Cardiac muscle cell (in vitro differentiated cells and primary cell): Measurements from ENCODE around the gene LTBP3. TPM values are rescaled to one million over a fixed set of nuclear protein-coding genes. Genes with fewer than 3 reads are reported as not detected.

Experiments
- DNase-seq, 2 donors: peaks; one replicate each; pipeline versions ENCODE4 v3.0.0 to v3.0.0-alpha.2; 2010 to 2017; ENCODE audit warnings: low read depth in 1 of 2, low spot score in 1 of 2
- H3K27ac ChIP-seq: fragments of 200-600 bp; sonication (generic); 2 replicates; pipeline ENCODE4 v1.5.1; 2016
- H3K27me3 ChIP-seq: fragments of 200-600 bp; sonication (generic); 2 replicates; pipeline ENCODE4 v1.6.0; 2016; ENCODE audit warnings: control low read depth
- H3K36me3 ChIP-seq: fragments of 200-600 bp; sonication (generic); 2 replicates; pipeline ENCODE4 v1.5.1; 2016; ENCODE audit warnings: control low read depth
- H3K4me1 ChIP-seq: fragments of 200-600 bp; sonication (generic); 2 replicates; pipeline ENCODE4 v1.8.1; 2017; ENCODE audit warnings: low read depth, mild to moderate bottlenecking, mixed run types
- H3K4me3 ChIP-seq: fragments of 200-600 bp; sonication (generic); 2 replicates; pipeline ENCODE4 v1.5.1; 2016; ENCODE audit warnings: mild to moderate bottlenecking
- H3K9me3 ChIP-seq: fragments of 200-600 bp; sonication (generic); 2 replicates; pipeline ENCODE4 v1.5.1; 2017; ENCODE audit warnings: low read depth, mild to moderate bottlenecking, control low read depth
- polyA plus RNA-seq: library from polyadenylated mRNA; unstranded; fragments of >200 nt; fragmentation: Nextera tagmentation; extraction: Ambion mirVana; gene quantifications from 2 replicates; pipeline ENCODE4 v1.2.1, GENCODE V29; 2016
- total RNA-seq: library from RNA; depleted of rRNA; stranded (reverse); fragments of >200 nt; gene quantifications from 2 replicates; pipeline ENCODE4 v1.2.3, GENCODE V29; 2016
- TF ChIP-seq, protein P1 (sequence below): IDR thresholded peaks from 2 replicates; pipeline ENCODE4 v1.5.1; 2012; ENCODE audit warnings: low read depth, mild to moderate bottlenecking, low read length

The LTBP3 gene
- total and polyA plus RNA-seq, 2 experiments from 2014 or later: 60.9 to 98.3 TPM

GRCh38 chr11:65546217-65546958 lies 11.8 kb downstream of the LTBP3 start:
- H3K4me3 ChIP-seq: peak overlapping the region; percentile 26
- TF ChIP-seq, protein P1, sequence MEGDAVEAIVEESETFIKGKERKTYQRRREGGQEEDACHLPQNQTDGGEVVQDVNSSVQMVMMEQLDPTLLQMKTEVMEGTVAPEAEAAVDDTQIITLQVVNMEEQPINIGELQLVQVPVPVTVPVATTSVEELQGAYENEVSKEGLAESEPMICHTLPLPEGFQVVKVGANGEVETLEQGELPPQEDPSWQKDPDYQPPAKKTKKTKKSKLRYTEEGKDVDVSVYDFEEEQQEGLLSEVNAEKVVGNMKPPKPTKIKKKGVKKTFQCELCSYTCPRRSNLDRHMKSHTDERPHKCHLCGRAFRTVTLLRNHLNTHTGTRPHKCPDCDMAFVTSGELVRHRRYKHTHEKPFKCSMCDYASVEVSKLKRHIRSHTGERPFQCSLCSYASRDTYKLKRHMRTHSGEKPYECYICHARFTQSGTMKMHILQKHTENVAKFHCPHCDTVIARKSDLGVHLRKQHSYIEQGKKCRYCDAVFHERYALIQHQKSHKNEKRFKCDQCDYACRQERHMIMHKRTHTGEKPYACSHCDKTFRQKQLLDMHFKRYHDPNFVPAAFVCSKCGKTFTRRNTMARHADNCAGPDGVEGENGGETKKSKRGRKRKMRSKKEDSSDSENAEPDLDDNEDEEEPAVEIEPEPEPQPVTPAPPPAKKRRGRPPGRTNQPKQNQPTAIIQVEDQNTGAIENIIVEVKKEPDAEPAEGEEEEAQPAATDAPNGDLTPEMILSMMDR: no peak
- H3K27me3 ChIP-seq: peaks cover 20% of the 10 kb centered on the region
- no peak overlapping the region for H3K27ac ChIP-seq
- peak in 1 of 2 donors; percentile 91 for DNase-seq
- H3K4me1 ChIP-seq: no peaks in the 10 kb centered on the region
- H3K9me3 ChIP-seq: no peaks in the 10 kb centered on the region
- H3K36me3 ChIP-seq: no peaks in the 10 kb centered on the region

GRCh38 chr11:65545853-65546216 lies 12.3 kb downstream of the LTBP3 start:
- TF ChIP-seq, protein P1: no peak
- peaks cover 20% of the 10 kb centered on the region for H3K27me3 ChIP-seq
- H3K27ac ChIP-seq: no peak overlapping the region
- no peaks in the 10 kb centered on the region for H3K9me3 ChIP-seq
- no peak overlapping the region for H3K4me3 ChIP-seq
- no peaks in the 10 kb centered on the region for H3K4me1 ChIP-seq
- DNase-seq: no peak
- no peaks in the 10 kb centered on the region for H3K36me3 ChIP-seq

DNA sequence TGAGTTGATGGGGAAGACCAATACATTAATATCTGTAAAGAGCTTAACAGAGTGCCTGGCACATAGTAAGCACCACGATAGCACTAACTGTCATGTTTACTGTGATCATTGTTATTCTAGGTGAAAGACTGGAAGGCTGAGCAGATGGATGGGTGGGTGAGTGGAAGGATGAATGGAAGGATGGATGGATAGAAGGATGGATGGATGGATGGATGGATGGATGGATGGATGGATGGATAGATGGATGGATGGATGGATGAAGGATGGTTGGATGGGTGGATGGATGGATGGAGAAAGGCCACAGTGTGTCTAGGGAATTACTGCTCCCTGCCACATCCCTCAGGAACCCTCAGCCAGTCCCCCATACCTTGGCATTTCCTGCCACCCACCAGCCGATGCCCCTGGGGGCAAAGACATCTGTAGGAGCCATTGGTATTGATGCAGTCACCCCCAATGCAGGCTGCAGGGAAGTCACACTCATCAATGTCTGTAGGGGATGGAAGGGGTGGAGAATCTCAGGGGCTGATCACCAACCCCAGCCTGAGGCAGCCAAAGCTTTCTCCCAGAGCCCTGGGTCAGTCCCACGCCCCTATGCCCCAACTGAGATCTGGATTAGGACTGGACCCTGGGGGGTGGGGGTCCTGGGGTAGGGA lies 15.3 kb downstream of the LTBP3 start:
- TF ChIP-seq, protein P1: no peak
- Histone ChIP-seq H3K27ac (no peak overlapping the region), H3K27me3 (peaks cover 29% of the 10 kb centered on the region), H3K4me3 (no peak overlapping the region), H3K4me1 (no peaks in the 10 kb centered on the region), H3K9me3 (no peaks in the 10 kb centered on the region), H3K36me3 (no peaks in the 10 kb centered on the region)
- no peak for DNase-seq

- TF ChIP-seq, protein P1: no peak
- Histone ChIP-seq H3K4me3 (peak overlapping the region; percentile 19), H3K9me3 (no peaks in the 10 kb centered on the region), H3K4me1 (no peaks in the 10 kb centered on the region), H3K36me3 (peaks cover 3% of the 10 kb centered on the region), H3K27ac (no peak overlapping the region), H3K27me3 (peaks cover 24% of the 10 kb centered on the region)
- no peak for DNase-seq
Measured at GRCh38 chr11:65541093-65541982, 16.8 kb downstream of the LTBP3 start.

GRCh38 chr11:65540290-65541092 lies 17.7 kb downstream of the LTBP3 start:
- peaks cover 3% of the 10 kb centered on the region for H3K36me3 ChIP-seq
- H3K4me3 ChIP-seq: peak overlapping the region; percentile 19
- H3K4me1 ChIP-seq: no peaks in the 10 kb centered on the region
- peaks cover 24% of the 10 kb centered on the region for H3K27me3 ChIP-seq
- no peaks in the 10 kb centered on the region for H3K9me3 ChIP-seq
- peak; percentile 88 to 93 for DNase-seq
- H3K27ac ChIP-seq: no peak overlapping the region
- TF ChIP-seq, protein P1: peak; percentile 79
